ENCODE data around the gene XRCC4. TPM values are rescaled to one million over a fixed set of nuclear protein-coding genes. Genes with fewer than 3 reads are reported as not detected.

The XRCC4 gene
- polyA plus RNA-seq, 1 donor (not counting 4 experiments of a cell fraction or from before 2014, with no cell fraction given): 10.9 TPM

DNA sequence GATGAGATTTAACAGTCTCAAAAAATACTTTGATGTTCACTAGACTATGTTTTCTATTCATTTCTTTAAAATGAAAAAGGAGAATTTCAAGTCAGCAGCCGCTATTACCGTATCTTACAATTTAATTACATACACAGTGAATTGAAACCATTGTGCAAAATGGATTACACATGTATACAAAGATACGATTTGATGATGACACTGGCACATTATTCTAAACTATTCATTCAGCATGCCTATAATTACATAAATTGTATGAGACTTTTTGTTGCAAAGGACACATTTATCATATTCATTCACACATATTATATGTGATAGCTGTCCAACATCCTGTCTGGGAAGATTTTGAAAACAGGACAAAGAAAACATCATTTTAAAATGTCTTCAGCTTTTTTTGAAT, 275.9 kb downstream of the XRCC4 start:
- H3K9me3 ChIP-seq (ENCODE audit: control insufficient read depth, low read depth, low read length): peaks cover 2% of the 10 kb centered on the region
- no peaks in the 10 kb centered on the region for H3K79me2 ChIP-seq (ENCODE audit: control insufficient read depth, insufficient read depth, low read length)
- no peak overlapping the region for H3K27ac ChIP-seq (ENCODE audit: control insufficient read depth, insufficient read depth, low read length)
- H3K27me3 ChIP-seq (ENCODE audit: control insufficient read depth, extremely low read depth, insufficient read depth, low read length): no peaks in the 10 kb centered on the region
- TF ChIP-seq, protein P1, sequence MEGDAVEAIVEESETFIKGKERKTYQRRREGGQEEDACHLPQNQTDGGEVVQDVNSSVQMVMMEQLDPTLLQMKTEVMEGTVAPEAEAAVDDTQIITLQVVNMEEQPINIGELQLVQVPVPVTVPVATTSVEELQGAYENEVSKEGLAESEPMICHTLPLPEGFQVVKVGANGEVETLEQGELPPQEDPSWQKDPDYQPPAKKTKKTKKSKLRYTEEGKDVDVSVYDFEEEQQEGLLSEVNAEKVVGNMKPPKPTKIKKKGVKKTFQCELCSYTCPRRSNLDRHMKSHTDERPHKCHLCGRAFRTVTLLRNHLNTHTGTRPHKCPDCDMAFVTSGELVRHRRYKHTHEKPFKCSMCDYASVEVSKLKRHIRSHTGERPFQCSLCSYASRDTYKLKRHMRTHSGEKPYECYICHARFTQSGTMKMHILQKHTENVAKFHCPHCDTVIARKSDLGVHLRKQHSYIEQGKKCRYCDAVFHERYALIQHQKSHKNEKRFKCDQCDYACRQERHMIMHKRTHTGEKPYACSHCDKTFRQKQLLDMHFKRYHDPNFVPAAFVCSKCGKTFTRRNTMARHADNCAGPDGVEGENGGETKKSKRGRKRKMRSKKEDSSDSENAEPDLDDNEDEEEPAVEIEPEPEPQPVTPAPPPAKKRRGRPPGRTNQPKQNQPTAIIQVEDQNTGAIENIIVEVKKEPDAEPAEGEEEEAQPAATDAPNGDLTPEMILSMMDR (optimal IDR thresholded peaks at IDR 0.05 in 1 of 3, IDR thresholded peaks at IDR 0.05 in 1 of 3, conservative IDR thresholded peaks at IDR 0.05 in 1 of 3; ENCODE audit: extremely low read depth in 1 of 3, insufficient read depth in 2 of 3, low read length in 3 of 3): no peak
- no peak for TF ChIP-seq EZH2 (IDR thresholded peaks at IDR 0.05; ENCODE audit: low read length)
- H2AFZ ChIP-seq (ENCODE audit: control insufficient read depth, low read length): no peak overlapping the region
- no peak for DNase-seq (ENCODE audit: low read depth, low spot score)
- no peaks in the 10 kb centered on the region for H3K4me1 ChIP-seq (ENCODE audit: control insufficient read depth, extremely low read depth, insufficient read depth, low read length)
- H3K9me1 ChIP-seq (ENCODE audit: control insufficient read depth, extremely low read depth, insufficient read depth, low read length): no peaks in the 10 kb centered on the region
- H3K9ac ChIP-seq (ENCODE audit: control insufficient read depth, extremely low read depth, insufficient read depth, low read length): no peak overlapping the region
- no peak overlapping the region for H3K4me3 ChIP-seq (ENCODE audit: control insufficient read depth in 2 of 3, extremely low read depth in 1 of 3, insufficient read depth in 2 of 3, low read depth in 1 of 3, low read length in 3 of 3)
- H3K4me2 ChIP-seq (ENCODE audit: control insufficient read depth, extremely low read depth, insufficient read depth, low read depth, low read length): no peak overlapping the region
- no peak for FAIRE-seq
- dilution Hi-C loops (cut with MboI; ENCODE audit: extremely low pct_ligation_motif_present, low sequenced_read_pairs): no loop called here
- H3K36me3 ChIP-seq (ENCODE audit: control insufficient read depth in 2 of 2, extremely low read depth in 1 of 2, insufficient read depth in 2 of 2, low read length in 2 of 2): no peaks in the 10 kb centered on the region
- H4K20me1 ChIP-seq (ENCODE audit: control insufficient read depth, extremely low read depth, insufficient read depth, low read length): no peaks in the 10 kb centered on the region

DNA sequence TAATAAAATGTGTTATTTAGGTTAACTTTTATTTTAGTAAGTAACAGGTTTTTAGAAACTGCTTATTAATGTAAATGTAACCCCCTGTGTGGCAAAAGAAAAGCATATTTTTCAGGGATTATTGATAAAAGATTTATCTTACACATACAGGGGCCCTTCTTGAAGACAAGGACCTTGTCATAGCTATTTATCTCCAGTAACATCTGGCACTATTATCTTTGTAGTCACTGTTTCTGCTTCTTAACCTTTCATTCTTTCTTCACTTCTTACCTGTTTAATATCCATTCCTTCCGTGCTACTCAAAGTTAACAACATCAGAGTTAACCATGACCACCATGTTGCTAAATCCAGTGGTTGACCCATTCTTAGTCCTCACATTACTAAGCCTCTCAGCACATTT, 276.4 kb downstream of the XRCC4 start:
- no peaks in the 10 kb centered on the region for H3K9me1 ChIP-seq (ENCODE audit: control insufficient read depth, extremely low read depth, insufficient read depth, low read length)
- dilution Hi-C loops (cut with MboI; ENCODE audit: extremely low pct_ligation_motif_present, low sequenced_read_pairs): no loop called here

More for the DNA sequence above, 276.4 kb downstream of the XRCC4 start:
- TF ChIP-seq, protein P1 (optimal IDR thresholded peaks at IDR 0.05 in 1 of 3, IDR thresholded peaks at IDR 0.05 in 1 of 3, conservative IDR thresholded peaks at IDR 0.05 in 1 of 3; ENCODE audit: extremely low read depth in 1 of 3, insufficient read depth in 2 of 3, low read length in 3 of 3): no peak
- no peak for TF ChIP-seq EZH2 (IDR thresholded peaks at IDR 0.05; ENCODE audit: low read length)
- Histone ChIP-seq H3K4me2 (ENCODE audit: control insufficient read depth, extremely low read depth, insufficient read depth, low read depth, low read length) (no peak overlapping the region), H3K27ac (ENCODE audit: control insufficient read depth, insufficient read depth, low read length) (no peak overlapping the region), H3K9me3 (ENCODE audit: control insufficient read depth, low read depth, low read length) (no peaks in the 10 kb centered on the region), H3K9ac (ENCODE audit: control insufficient read depth, extremely low read depth, insufficient read depth, low read length) (no peak overlapping the region), H3K79me2 (ENCODE audit: control insufficient read depth, insufficient read depth, low read length) (no peaks in the 10 kb centered on the region), H3K36me3 (ENCODE audit: control insufficient read depth in 2 of 2, extremely low read depth in 1 of 2, insufficient read depth in 2 of 2, low read length in 2 of 2) (no peaks in the 10 kb centered on the region), H3K4me1 (ENCODE audit: control insufficient read depth, extremely low read depth, insufficient read depth, low read length) (no peaks in the 10 kb centered on the region), H4K20me1 (ENCODE audit: control insufficient read depth, extremely low read depth, insufficient read depth, low read length) (no peaks in the 10 kb centered on the region), H3K27me3 (ENCODE audit: control insufficient read depth, extremely low read depth, insufficient read depth, low read length) (no peaks in the 10 kb centered on the region), H3K4me3 (ENCODE audit: control insufficient read depth in 2 of 3, extremely low read depth in 1 of 3, insufficient read depth in 2 of 3, low read depth in 1 of 3, low read length in 3 of 3) (no peak overlapping the region), H2AFZ (ENCODE audit: control insufficient read depth, low read length) (no peak overlapping the region)
- FAIRE-seq: no peak
- no peak for DNase-seq (ENCODE audit: low read depth, low spot score)

All from keratinocyte (primary cell).